HepG2 (cell line): ENCODE results near the gene KIAA0232. TPM values are rescaled to one million over a fixed set of nuclear protein-coding genes. Genes with fewer than 3 reads are reported as not detected.

Experiments used
- ATAC-seq: fragments of 200-7000 bp; cut with Tn5 transposase; 3 replicates; pipeline ENCODE4 v1.9.1; 2020; ENCODE audit warnings: mild to moderate bottlenecking, moderate library complexity
- BruUV-seq: library from RNA; stranded (reverse); fragments of 400-500 nt; replicated peaks from 2 replicates; lab custom pipeline; 2021; lab: Mats Ljungman, UMichigan
- CTCF ChIA-PET: fragments of 300-600 bp; formaldehyde crosslinking; extraction: SDS; loops from one replicate; lab custom pipeline; 2021; ENCODE audit warnings: low total read pairs, inconsistent platforms, low intra/inter-chr PET ratio; lab: Yijun Ruan, JAX
- POLR2A ChIA-PET: fragments of 350-600 bp; sonication (Branson Sonifier 250); formaldehyde crosslinking; loops from one replicate; lab custom pipeline; 2020; ENCODE audit warnings: antibody characterized with exemption, inconsistent platforms; lab: Yijun Ruan, JAX
- DNase-seq: peaks from one replicate; pipeline ENCODE4 v3.0.0-alpha.2; 2015; ENCODE audit warnings: low spot score
- FAIRE-seq: peaks from 3 replicates; lab custom pipeline; 2011; peaks lifted over from hg19 to GRCh38; lab: Jason Lieb, UNC
- H2AFZ ChIP-seq: one replicate; pipeline ENCODE4 v1.6.1; 2011; ENCODE audit warnings: low read length, inconsistent platforms
- H3K27ac ChIP-seq: fragments of 300-600 bp; 3 replicates; pipeline ENCODE4 v1.8.0; 2011; ENCODE audit warnings: mixed run types, mild to moderate bottlenecking, mixed read lengths, low read length, inconsistent platforms; ENCODE audit not compliant: insufficient read depth; ENCODE audit errors: extremely low read length
- H3K27me3 ChIP-seq, 2 experiments: fragments of 200-600 bp in 1 of 2; 2 replicates in 1 of 2; 3 replicates in 1 of 2; pipeline versions ENCODE4 v1.6.0 to v1.8.0; 2011; ENCODE audit warnings: low read length in 2 of 2, mild to moderate bottlenecking in 2 of 2, moderate library complexity in 2 of 2, inconsistent platforms in 1 of 2; ENCODE audit not compliant: insufficient read depth in 2 of 2, control insufficient read depth in 1 of 2
- H3K36me3 ChIP-seq, 2 experiments: fragments of 200-600 bp in 1 of 2; replicated peaks in 1 of 2; 2 replicates in 1 of 2; 3 replicates in 1 of 2; pipeline versions ENCODE4 v1.5.1 to v1.8.0; 2011; ENCODE audit warnings: low read length in 2 of 2, inconsistent platforms in 1 of 2; ENCODE audit not compliant: insufficient read depth in 2 of 2, control insufficient read depth in 1 of 2
- H3K4me1 ChIP-seq: 2 replicates; pipeline ENCODE4 v1.5.1; 2012; ENCODE audit warnings: low read length, inconsistent platforms; ENCODE audit not compliant: insufficient read depth
- H3K4me2 ChIP-seq: 2 replicates; pipeline ENCODE4 v1.6.0; 2011; ENCODE audit warnings: low read depth, low read length, inconsistent platforms
- H3K4me3 ChIP-seq, 3 experiments: fragments of 200-600 bp in 1 of 3; sonication (generic), shearing (Covaris generic) in 1 of 3; replicated peaks in 1 of 3; 2 replicates each; pipeline ENCODE4 v1.5.1; 2011 to 2016; ENCODE audit warnings: low read length in 3 of 3, inconsistent platforms in 2 of 3, low read depth in 2 of 3, mild to moderate bottlenecking in 2 of 3, control low read depth in 1 of 3, mixed read lengths in 1 of 3; ENCODE audit not compliant: insufficient read depth in 1 of 3
- H3K79me2 ChIP-seq: one replicate; pipeline ENCODE4 v1.6.1; 2011; ENCODE audit warnings: low read length, inconsistent platforms; ENCODE audit not compliant: insufficient read depth
- H3K9ac ChIP-seq: 2 replicates; pipeline ENCODE4 v1.6.0; 2011; ENCODE audit warnings: mild to moderate bottlenecking, low read depth, low read length, inconsistent platforms; ENCODE audit not compliant: insufficient read depth
- H3K9me3 ChIP-seq: 2 replicates; pipeline ENCODE4 v1.5.1; 2012; ENCODE audit warnings: mild to moderate bottlenecking, low read length
- H4K20me1 ChIP-seq: 2 replicates; pipeline ENCODE4 v1.6.0; 2011; ENCODE audit warnings: inconsistent platforms, mild to moderate bottlenecking, low read length, moderate library complexity; ENCODE audit not compliant: insufficient read depth
- CBFB ChIP-seq: sonication (generic); formaldehyde crosslinking; IDR thresholded peaks from 2 replicates; pipeline ENCODE4 v1.4.0; 2020; ENCODE audit warnings: missing genetic modification reagents
- EZH2 ChIP-seq: conservative IDR thresholded peaks from 2 replicates; pipeline ENCODE4 v1.6.1; 2012; ENCODE audit warnings: mild to moderate bottlenecking, low read depth, low read length, moderate library complexity
- FUBP1 ChIP-seq: sonication (generic); formaldehyde crosslinking; IDR thresholded peaks from 2 replicates; pipeline ENCODE4 v1.5.1; 2020; ENCODE audit warnings: missing genetic modification reagents, mild to moderate bottlenecking, borderline replicate concordance
- KDM2A ChIP-seq: sonication (generic); formaldehyde crosslinking; IDR thresholded peaks from 2 replicates; pipeline ENCODE4 v1.4.0; 2020; ENCODE audit warnings: low read depth, missing genetic modification reagents, borderline replicate concordance
- LCORL ChIP-seq, 2 experiments: fragments of 450-650 bp in 1 of 2; sonication (generic) in 1 of 2; formaldehyde crosslinking in 1 of 2; IDR thresholded peaks; 2 replicates each; pipeline versions ENCODE4 v1.5.0 to v1.6.1; 2017 to 2020; ENCODE audit warnings: antibody characterized with exemption in 1 of 2, missing genetic modification reagents in 1 of 2
- MTA3 ChIP-seq: sonication (generic); formaldehyde crosslinking; IDR thresholded peaks from 2 replicates; pipeline ENCODE4 v1.4.0; 2020; ENCODE audit warnings: missing genetic modification reagents
- MYC ChIP-seq: sonication (generic); formaldehyde crosslinking; IDR thresholded peaks from 2 replicates; pipeline ENCODE4 v1.9.0; 2021; ENCODE audit warnings: missing genetic modification reagents, borderline replicate concordance
- NR1H2 ChIP-seq: sonication (generic); formaldehyde crosslinking; IDR thresholded peaks from 2 replicates; pipeline ENCODE4 v1.8.1; 2022; ENCODE audit warnings: low read depth, missing genetic modification reagents, borderline replicate concordance
- SP5 ChIP-seq: IDR thresholded peaks from 2 replicates; pipeline ENCODE4 v1.6.1; 2016; ENCODE audit warnings: low read depth, borderline replicate concordance
- ZNF274 ChIP-seq: sonication (generic); formaldehyde crosslinking; IDR thresholded peaks from 2 replicates; pipeline ENCODE4 v1.5.1; 2020; ENCODE audit warnings: mild to moderate bottlenecking, missing genetic modification reagents
- ZNF275 ChIP-seq: sonication (generic); formaldehyde crosslinking; IDR thresholded peaks from 2 replicates; pipeline ENCODE4 v1.8.0; 2022; ENCODE audit warnings: missing genetic modification reagents, mild to moderate bottlenecking, inconsistent platforms, borderline replicate concordance
- ZNF597 ChIP-seq: sonication (generic); formaldehyde crosslinking; IDR thresholded peaks from 2 replicates; pipeline ENCODE4 v1.5.0; 2020; ENCODE audit warnings: missing genetic modification reagents
- ZNF639 ChIP-seq: conservative IDR thresholded peaks from 2 replicates; pipeline ENCODE4 v1.6.1; 2018; ENCODE audit warnings: missing genetic modification reagents
- ZNF704 ChIP-seq: sonication (generic); formaldehyde crosslinking; IDR thresholded peaks from 2 replicates; pipeline ENCODE4 v1.8.1; 2023; ENCODE audit warnings: mild to moderate bottlenecking, inconsistent platforms, moderate library complexity, missing genetic modification reagents, borderline replicate concordance
- ZNF737 ChIP-seq: sonication (generic); formaldehyde crosslinking; IDR thresholded peaks from 2 replicates; pipeline ENCODE4 v1.5.0; 2020; ENCODE audit warnings: missing genetic modification reagents, mild to moderate bottlenecking, borderline replicate concordance
- ZNF761 ChIP-seq: sonication (generic); formaldehyde crosslinking; conservative IDR thresholded peaks from 2 replicates; pipeline ENCODE4 v1.4.0; 2020; ENCODE audit warnings: mild to moderate bottlenecking, missing genetic modification reagents
- WGBS: methylation state at CpG from one replicate; pipeline ENCODE4 v1.1.6; 2017; ENCODE audit warnings: low lambda C conversion rate; 5-methylcytosine and 5-hydroxymethylcytosine counted together
- in situ Hi-C: cut with HindIII; loops from 2 replicates; pipeline ENCODE4 v1.10.0; 2017; ENCODE audit warnings: low pct_unique_long_range_greater_than_20kb; ENCODE audit not compliant: extremely low pct_ligation_motif_present
- intact Hi-C: fragments of 100-400 bp; cut with micrococcal nuclease; formaldehyde crosslinking; loops from one replicate; pipeline ENCODE4 v1.10.0; 2022; ENCODE audit not compliant: unreplicated experiment
- polyA plus RNA-seq, 8 experiments: library from polyadenylated mRNA; depleted of rRNA in 3 of 8; stranded (reverse) in 7 of 8; unstranded in 1 of 8; fragments of >200 nt; fragmentation: Illumina TruSeq in 4 of 8; extraction: Trizol in 4 of 8; gene quantifications; 2 replicates each; pipeline versions ENCODE4 v1.2.1 to v1.2.3, GENCODE V29; 2011 to 2016; ENCODE audit warnings: low read depth in 4 of 8, missing spikeins in 1 of 8, mixed read lengths in 1 of 8; ENCODE audit not compliant: insufficient read depth in 1 of 8
- total RNA-seq, 5 experiments: library from RNA; depleted of rRNA; stranded (reverse); fragments of >200 nt; fragmentation: Illumina TruSeq; extraction: Trizol; gene quantifications; 2 replicates each; pipeline ENCODE4 v1.2.3, GENCODE V29; 2016; ENCODE audit warnings: low read depth in 1 of 5

Gene KIAA0232
- total and polyA plus RNA-seq, 2 of the 13 experiments (the other 11 are each of a cell fraction or from before 2014, with no cell fraction given), result 7.8 to 17.1 TPM

GRCh38 chr4:6755088-6755753 lies 27.3 kb upstream of the KIAA0232 start:
- H3K27ac ChIP-seq, result peak overlapping the region; percentile 61
- peaks cover 61% of the 10 kb centered on the region for H3K4me1 ChIP-seq
- TF ChIP-seq ZNF274 (CRISPR knock-in tag) (no peak), CBFB (peak; percentile 85), ZNF597 (CRISPR knock-in tag) (no peak), ZNF275 (no peak), MTA3 (no peak), MYC (CRISPR knock-in tag) (peak; percentile 98), ZNF704 (peak; percentile 69; the same call in 1 of the 2 replicates), ZNF737 (CRISPR knock-in tag) (no peak), KDM2A (CRISPR knock-in tag) (peak; percentile 80), SP5 (peak; percentile 98), FUBP1 (CRISPR knock-in tag) (no peak), ZNF761 (CRISPR knock-in tag) (0 out of 2 replicates have a peak, but pooled peaks have one; percentile 24), ZNF639 (CRISPR knock-in tag) (0 out of 2 replicates have a peak, but pooled peaks have one; percentile 17), NR1H2 (CRISPR knock-in tag) (0 out of 2 replicates have a peak, but pooled peaks have one; percentile 43), EZH2 (no peak), LCORL (IDR thresholded peaks at IDR 0.05) (peak; percentile 66; the same call in 1 of the 2 replicates), LCORL (CRISPR knock-in tag; IDR thresholded peaks at IDR 0.05) (peak; percentile 97)

More at GRCh38 chr4:6755088-6755753, 27.3 kb upstream of the KIAA0232 start:
- Histone ChIP-seq H3K9me3 (no peaks in the 10 kb centered on the region), H3K79me2 (no peaks in the 10 kb centered on the region), H4K20me1 (no peaks in the 10 kb centered on the region), H3K27me3 (no peaks in the 10 kb centered on the region; a peak in 1 of 5 replicates), H3K36me3 (no peaks in the 10 kb centered on the region), H3K4me2 (peak overlapping the region; percentile 41), H3K9ac (no peak overlapping the region; the same call in 1 of the 2 replicates), H2AFZ (no peak overlapping the region), H3K4me3 (no peak overlapping the region)
- in situ Hi-C loops (no loop called here), intact Hi-C loops (no loop called here)
- ATAC-seq (peak; percentile 77), DNase-seq (peak; percentile 92), FAIRE-seq (peak; percentile 86)
- POLR2A ChIA-PET, result interaction anchor here (1.0 to 9.9 kb wide), 11 partner anchors 15 to 154 kb away, joined by 3 to 207 read pairs (median 5); partner anchors contain the start of genes BLOC1S4, MRFAP1, MRFAP1L1 and S100P
- WGBS, result 1% methylated on average over 5 of the region's 5 CpGs
- CTCF ChIA-PET, result no interaction called here
- BruUV-seq, result no TSS peak
